ENCODE measurements around the gene DCST1. TPM values are rescaled to one million over a fixed set of nuclear protein-coding genes. Genes with fewer than 3 reads are reported as not detected.

The DCST1 gene
- total and polyA plus RNA-seq, 2 of the 8 experiments (the other 6 are each of a cell fraction or from before 2014, with no cell fraction given): not detected

- TF ChIP-seq EZH2 (IDR thresholded peaks at IDR 0.05; ENCODE audit: low read depth, low read length, severe bottlenecking) (no peak), KDM5A (IDR thresholded peaks at IDR 0.05; ENCODE audit: low read length) (no peak), SIX5 (IDR thresholded peaks at IDR 0.05; ENCODE audit: low read depth, low read length) (no peak), SP1 (IDR thresholded peaks at IDR 0.05; ENCODE audit: low read depth, low read length) (no peak)
These were observed 17.3 kb upstream of the DCST1 start (continued) for GRCh38 chr1:155016231-155016831.
